Thyroid gland (tissue), 4 donors: ENCODE data around the gene FGF18.

ENCODE experiments used
- CTCF ChIP-seq, 6 experiments: fragments of 200-600 bp in 3 of 6; fragments of 450-650 bp in 3 of 6; sonication (generic) in 3 of 6; IDR thresholded peaks; one replicate each; pipeline ENCODE4 v1.5.1; 2016 to 2019; ENCODE audit warnings: antibody characterized with exemption in 6 of 6, mild to moderate bottlenecking in 2 of 6, inconsistent platforms in 1 of 6, moderate library complexity in 1 of 6
- POLR2A ChIP-seq, 2 donors: fragments of 450-650 bp; IDR thresholded peaks; one replicate each; pipeline ENCODE4 v1.6.1; 2017; ENCODE audit warnings: antibody characterized with exemption in 2 of 2, mild to moderate bottlenecking in 2 of 2, moderate library complexity in 1 of 2

GRCh38 chr5:171391996-171392577 lies 27.4 kb upstream of the FGF18 start:
- no peak for TF ChIP-seq CTCF (IDR thresholded peaks at IDR 0.05)
- no peak for TF ChIP-seq POLR2A (IDR thresholded peaks at IDR 0.05)
